GM19395 (cell line): Measurements from ENCODE around the gene KIAA0930.
"Not testable (repeated sequence)": the region's sequence is repeated elsewhere in the genome, so short reads cannot be mapped to it uniquely, and the experiment has no call there.

Experiments
- ATAC-seq: cut with Tn5 transposase; IDR thresholded peaks from one replicate; pipeline ENCODE4 v1.9.1; 2021; ENCODE audit warnings: mild to moderate bottlenecking, moderate library complexity; ENCODE audit not compliant: unreplicated experiment

KIAA0930 gene

GRCh38 chr22:45204241-45204640 lies 36.5 kb downstream of the KIAA0930 start:
- ATAC-seq, result no peak

GRCh38 chr22:45203150-45203951 lies 37.3 kb downstream of the KIAA0930 start:
- ATAC-seq, result no peak

GRCh38 chr22:45202333-45203149 lies 38.2 kb downstream of the KIAA0930 start:
- no peak for ATAC-seq

GRCh38 chr22:45201678-45202332 lies 38.9 kb downstream of the KIAA0930 start:
- ATAC-seq, result no peak

GRCh38 chr22:45200860-45201511 lies 39.7 kb downstream of the KIAA0930 start:
- no peak for ATAC-seq

GRCh38 chr22:45200230-45200629 lies 40.5 kb downstream of the KIAA0930 start:
- ATAC-seq, result no peak

GRCh38 chr22:45199723-45200122 lies 41.0 kb downstream of the KIAA0930 start:
- ATAC-seq, result no peak

- no peak for ATAC-seq
Observed at GRCh38 chr22:45198463-45198795, 42.3 kb downstream of the KIAA0930 start.

- ATAC-seq, result no peak
Observed at GRCh38 chr22:45197606-45198462, 42.9 kb downstream of the KIAA0930 start.

- no peak for ATAC-seq
Observed at GRCh38 chr22:45196926-45197605, 43.6 kb downstream of the KIAA0930 start.

- ATAC-seq, result no peak
Observed at GRCh38 chr22:45196308-45196707, 44.4 kb downstream of the KIAA0930 start.

GRCh38 chr22:45195616-45196015 lies 45.1 kb downstream of the KIAA0930 start:
- no peak for ATAC-seq

- no peak for ATAC-seq
Observed at GRCh38 chr22:45194686-45195085, 46.0 kb downstream of the KIAA0930 start.

GRCh38 chr22:45192701-45193187 lies 48.0 kb downstream of the KIAA0930 start:
- no peak for ATAC-seq

- not testable (repeated sequence) for ATAC-seq
Observed at GRCh38 chr22:45191746-45192145, 48.9 kb downstream of the KIAA0930 start.

- no peak for ATAC-seq
Observed at GRCh38 chr22:45190202-45190872, 50.4 kb downstream of the KIAA0930 start.

- ATAC-seq, result no peak
Observed at GRCh38 chr22:45188779-45189178, 51.9 kb downstream of the KIAA0930 start.

GRCh38 chr22:45187891-45188290 lies 52.8 kb downstream of the KIAA0930 start:
- ATAC-seq, result no peak
